ENCODE results near the gene RAP1GDS1. TPM values are rescaled to one million over a fixed set of nuclear protein-coding genes. Genes with fewer than 3 reads are reported as not detected.

The RAP1GDS1 gene
- total RNA-seq, 1 experiment from 2014 or later: 31.1 TPM

- CTCF ChIA-PET: interaction anchor here (0.5 kb wide), 1 partner anchor 196 kb away, joined by 3 read pairs; the partner anchor contains the start of gene TSPAN5
- POLR2A ChIA-PET (ENCODE audit: unreplicated experiment): no interaction called here
- no peak for ATAC-seq
These were observed 201.3 kb downstream of the RAP1GDS1 start for GRCh38 chr4:98462487-98462886.

GRCh38 chr4:98466868-98467599 lies 205.8 kb downstream of the RAP1GDS1 start:
- Histone ChIP-seq H3K4me2 (ENCODE audit: low read length) (peak overlapping the region; percentile 85; the same call in 1 of the 2 replicates), H3K36me3 (ENCODE audit: low read depth, low read length) (peaks cover 10% of the 10 kb centered on the region), H2AFZ (ENCODE audit: low read length) (peak overlapping the region; percentile 85), H3K4me1 (ENCODE audit: insufficient read depth, low read length) (peaks cover 14% of the 10 kb centered on the region), H3K27me3 (ENCODE audit: low read length) (no peaks in the 10 kb centered on the region), H3K9me2 (replicated peaks; ENCODE audit: low read length) (no peaks in the 10 kb centered on the region), H3F3A (ENCODE audit: low read length, unreplicated experiment) (no peaks in the 10 kb centered on the region), H4K20me1 (ENCODE audit: low read length) (no peaks in the 10 kb centered on the region), H3K79me2 (ENCODE audit: low read length) (no peaks in the 10 kb centered on the region), H3K4me3 (ENCODE audit: low read length) (no peak overlapping the region), H3K27ac (ENCODE audit: low read length) (peak overlapping the region; percentile 73; the same call in 1 of the 2 replicates), H3K9me3 (ENCODE audit: low read length) (no peaks in the 10 kb centered on the region), H3K9ac (ENCODE audit: low read length) (peak overlapping the region; percentile 73)
- TSS peak; percentile 2 for BruUV-seq (replicated peaks)
- ATAC-seq (peak; percentile 16), DNase-seq (peak; percentile 43)
- no peak for TF ChIP-seq CTCF (conservative IDR thresholded peaks at IDR 0.05; ENCODE audit: low read depth, low read length)
- TF ChIP-seq EZH2 (IDR thresholded peaks at IDR 0.05; ENCODE audit: low read length, unreplicated experiment): no peak
- TF ChIP-seq EZH2phosphoT487 (IDR thresholded peaks at IDR 0.05; ENCODE audit: borderline replicate concordance, low read length): no peak
- ChIA-PET CTCF (interaction anchor here (1.0 to 1.3 kb wide), 2 partner anchors 192 to 354 kb away, joined by 6 to 13 read pairs; partner anchors contain the start of gene TSPAN5), POLR2A (ENCODE audit: unreplicated experiment) (interaction anchor here (0.7 kb wide), 1 partner anchor 223 kb away, joined by 4 read pairs; no protein-coding TSS in a partner anchor)
- intact Hi-C loops (cut with micrococcal nuclease): loop anchor here (5.0 to 10.0 kb wide), 4 partner anchors 190 to 388 kb away; partner anchors contain the start of genes RAP1GDS1 and TSPAN5

More at GRCh38 chr4:98462487-98462886, 201.3 kb downstream of the RAP1GDS1 start:
- Histone ChIP-seq H3K4me1 (ENCODE audit: insufficient read depth, low read length) (peaks cover 9% of the 10 kb centered on the region), H3K79me2 (ENCODE audit: low read length) (no peaks in the 10 kb centered on the region), H2AFZ (ENCODE audit: low read length) (no peak overlapping the region), H3K27me3 (ENCODE audit: low read length) (no peaks in the 10 kb centered on the region), H3F3A (ENCODE audit: low read length, unreplicated experiment) (no peaks in the 10 kb centered on the region), H3K9ac (ENCODE audit: low read length) (no peak overlapping the region), H4K20me1 (ENCODE audit: low read length) (no peaks in the 10 kb centered on the region), H3K9me2 (replicated peaks; ENCODE audit: low read length) (no peaks in the 10 kb centered on the region), H3K4me3 (ENCODE audit: low read length) (no peak overlapping the region), H3K4me2 (ENCODE audit: low read length) (no peak overlapping the region), H3K9me3 (ENCODE audit: low read length) (no peaks in the 10 kb centered on the region), H3K36me3 (ENCODE audit: low read depth, low read length) (no peaks in the 10 kb centered on the region), H3K27ac (ENCODE audit: low read length) (no peak overlapping the region)
- intact Hi-C loops (cut with micrococcal nuclease): loop anchor here (10.0 kb wide), 2 partner anchors 308 to 392 kb away; no protein-coding TSS in a partner anchor
- TF ChIP-seq CTCF (conservative IDR thresholded peaks at IDR 0.05; ENCODE audit: low read depth, low read length) (no peak), EZH2phosphoT487 (IDR thresholded peaks at IDR 0.05; ENCODE audit: borderline replicate concordance, low read length) (no peak), EZH2 (IDR thresholded peaks at IDR 0.05; ENCODE audit: low read length, unreplicated experiment) (no peak)
- no peak for DNase-seq
- no TSS peak for BruUV-seq (replicated peaks)
